ENCODE data around the gene NELFA. TPM values are rescaled to one million over a fixed set of nuclear protein-coding genes. Genes with fewer than 3 reads are reported as not detected.

NELFA gene
- total RNA-seq, 4 donors from 2014 or later, result 23.2 to 41.5 (median 35.5) TPM

DNA sequence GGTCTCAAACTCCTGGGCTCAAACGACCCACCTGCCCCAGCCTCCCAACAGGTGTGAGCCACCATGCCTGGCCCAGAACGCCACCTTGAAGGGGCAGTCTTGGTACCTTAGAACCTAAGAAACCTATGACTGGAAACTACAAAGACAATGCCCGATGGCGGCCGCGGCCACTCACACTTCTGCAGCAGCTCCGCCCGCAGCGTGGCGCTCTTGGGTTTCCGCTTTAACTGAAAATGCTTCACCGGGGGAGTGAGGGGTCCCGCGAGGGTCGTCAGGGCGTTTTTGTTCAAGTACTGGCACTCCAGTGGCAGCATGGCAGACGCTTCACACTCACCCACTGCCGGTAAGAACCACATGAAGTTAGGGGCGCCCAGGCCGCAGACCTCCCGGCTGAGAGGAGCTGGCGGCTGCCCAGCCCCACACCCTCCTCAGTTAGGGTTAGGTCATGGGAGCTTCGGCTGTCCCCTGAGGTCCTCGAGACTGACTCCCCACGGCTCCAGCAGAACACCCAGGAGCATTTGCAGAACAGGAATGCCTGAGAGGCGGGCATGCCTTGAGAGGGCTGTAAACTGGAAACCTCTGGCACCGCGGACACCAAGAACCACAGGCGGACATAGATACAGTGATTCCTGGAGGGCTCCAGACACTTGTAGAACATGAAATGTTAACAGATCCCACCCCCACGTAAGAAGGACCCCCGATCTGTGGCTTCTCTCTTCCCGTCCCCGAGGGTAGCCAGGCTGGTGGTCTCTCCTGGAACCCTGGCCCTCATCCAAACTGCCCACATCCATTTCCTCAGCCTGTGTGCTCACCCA is 19.0 kb downstream of the NELFA start:
- Histone ChIP-seq H3K4me1 (peaks cover 11% of the 10 kb centered on the region), H3K9me3 (no peaks in the 10 kb centered on the region), H3K4me3 (no peak overlapping the region), H3K27me3 (no peaks in the 10 kb centered on the region), H3K27ac (no peak overlapping the region), H3K36me3 (peaks cover 62% of the 10 kb centered on the region)
- TF ChIP-seq EP300 (IDR thresholded peaks at IDR 0.05), result no peak
- no peak for TF ChIP-seq POLR2AphosphoS5 (IDR thresholded peaks at IDR 0.05)
- DNase-seq (ENCODE audit: low spot score in 2 of 2), result peak in 1 of 2 donors; percentile 75
- 96% methylated on average over 8 of the region's 33 CpGs for WGBS

DNA sequence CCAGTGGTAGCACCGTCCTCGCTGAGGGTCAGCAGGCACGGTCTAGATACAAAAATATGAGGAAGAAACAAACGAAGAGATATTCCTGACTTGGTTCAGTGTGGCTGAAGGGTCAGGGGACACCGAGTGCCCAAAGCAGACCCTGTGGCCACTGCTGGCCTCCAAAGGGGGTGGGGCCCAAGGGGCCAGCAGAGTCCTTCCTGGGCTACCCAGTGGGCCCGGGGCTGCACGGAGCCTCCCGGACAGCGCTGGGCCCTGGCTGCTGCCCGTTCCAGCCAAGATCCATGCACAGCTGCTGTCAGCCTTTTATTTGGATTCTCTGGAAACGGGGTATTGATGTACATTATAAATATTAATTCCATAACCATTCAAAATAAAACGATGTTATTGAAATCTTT is 20.4 kb downstream of the NELFA start:
- H3K36me3 ChIP-seq, result peaks cover 76% of the 10 kb centered on the region
- H3K27ac ChIP-seq, result no peak overlapping the region
- DNase-seq (ENCODE audit: low spot score in 2 of 2), result peak in 1 of 2 donors; percentile 37
- 92% methylated on average over 12 of the region's 12 CpGs for WGBS
- H3K4me1 ChIP-seq, result peaks cover 11% of the 10 kb centered on the region
- no peaks in the 10 kb centered on the region for H3K27me3 ChIP-seq
- TF ChIP-seq EP300 (IDR thresholded peaks at IDR 0.05), result no peak
- TF ChIP-seq POLR2AphosphoS5 (IDR thresholded peaks at IDR 0.05), result no peak
- TF ChIP-seq, protein P1, sequence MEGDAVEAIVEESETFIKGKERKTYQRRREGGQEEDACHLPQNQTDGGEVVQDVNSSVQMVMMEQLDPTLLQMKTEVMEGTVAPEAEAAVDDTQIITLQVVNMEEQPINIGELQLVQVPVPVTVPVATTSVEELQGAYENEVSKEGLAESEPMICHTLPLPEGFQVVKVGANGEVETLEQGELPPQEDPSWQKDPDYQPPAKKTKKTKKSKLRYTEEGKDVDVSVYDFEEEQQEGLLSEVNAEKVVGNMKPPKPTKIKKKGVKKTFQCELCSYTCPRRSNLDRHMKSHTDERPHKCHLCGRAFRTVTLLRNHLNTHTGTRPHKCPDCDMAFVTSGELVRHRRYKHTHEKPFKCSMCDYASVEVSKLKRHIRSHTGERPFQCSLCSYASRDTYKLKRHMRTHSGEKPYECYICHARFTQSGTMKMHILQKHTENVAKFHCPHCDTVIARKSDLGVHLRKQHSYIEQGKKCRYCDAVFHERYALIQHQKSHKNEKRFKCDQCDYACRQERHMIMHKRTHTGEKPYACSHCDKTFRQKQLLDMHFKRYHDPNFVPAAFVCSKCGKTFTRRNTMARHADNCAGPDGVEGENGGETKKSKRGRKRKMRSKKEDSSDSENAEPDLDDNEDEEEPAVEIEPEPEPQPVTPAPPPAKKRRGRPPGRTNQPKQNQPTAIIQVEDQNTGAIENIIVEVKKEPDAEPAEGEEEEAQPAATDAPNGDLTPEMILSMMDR (IDR thresholded peaks at IDR 0.05), result no peak
- no peak for TF ChIP-seq POLR2A (IDR thresholded peaks at IDR 0.05)
- H3K4me3 ChIP-seq, result no peak overlapping the region
- H3K9me3 ChIP-seq, result no peaks in the 10 kb centered on the region

DNA sequence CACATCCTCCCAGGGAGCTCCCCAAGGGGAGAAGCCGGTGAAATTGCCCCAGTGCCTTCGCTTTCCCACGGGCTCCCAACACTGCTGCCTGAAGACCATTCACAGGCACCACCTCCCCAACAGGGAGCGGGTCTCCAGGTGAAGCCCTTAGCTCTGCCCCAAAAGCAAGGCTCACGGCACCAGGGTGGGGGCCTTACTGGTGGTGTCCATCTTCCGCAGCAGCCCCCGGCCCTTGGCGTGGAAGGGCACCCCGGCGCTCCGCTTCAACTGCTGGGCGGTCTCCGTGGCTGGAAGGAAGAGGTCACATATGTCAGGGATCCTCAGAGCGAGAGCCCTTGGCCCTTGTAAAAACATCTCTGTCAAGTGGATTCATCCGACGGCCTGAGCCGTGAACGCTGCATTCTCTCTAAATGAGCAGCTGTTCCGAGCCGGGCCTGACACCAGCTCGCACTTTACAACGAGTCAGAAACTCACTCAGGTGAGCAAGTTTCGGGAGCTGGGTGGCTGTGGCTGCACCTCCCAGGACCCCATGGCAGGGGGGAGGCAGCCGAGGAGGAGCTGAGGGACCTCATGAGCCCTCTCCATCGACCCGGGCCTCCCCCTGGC is 20.9 kb downstream of the NELFA start:
- H3K4me3 ChIP-seq, result no peak overlapping the region
- H3K9me3 ChIP-seq, result no peaks in the 10 kb centered on the region
- H3K27ac ChIP-seq, result no peak overlapping the region
- peaks cover 9% of the 10 kb centered on the region for H3K4me1 ChIP-seq
- TF ChIP-seq POLR2AphosphoS5 (IDR thresholded peaks at IDR 0.05) (no peak), EP300 (IDR thresholded peaks at IDR 0.05) (no peak)
- TF ChIP-seq, protein P1 (IDR thresholded peaks at IDR 0.05), result no peak
- H3K27me3 ChIP-seq, result no peaks in the 10 kb centered on the region
- peaks cover 81% of the 10 kb centered on the region for H3K36me3 ChIP-seq
- peak in 1 of 2 donors; percentile 75 for DNase-seq (ENCODE audit: low spot score in 2 of 2)
- 93% methylated on average over 17 of the region's 26 CpGs for WGBS

DNA sequence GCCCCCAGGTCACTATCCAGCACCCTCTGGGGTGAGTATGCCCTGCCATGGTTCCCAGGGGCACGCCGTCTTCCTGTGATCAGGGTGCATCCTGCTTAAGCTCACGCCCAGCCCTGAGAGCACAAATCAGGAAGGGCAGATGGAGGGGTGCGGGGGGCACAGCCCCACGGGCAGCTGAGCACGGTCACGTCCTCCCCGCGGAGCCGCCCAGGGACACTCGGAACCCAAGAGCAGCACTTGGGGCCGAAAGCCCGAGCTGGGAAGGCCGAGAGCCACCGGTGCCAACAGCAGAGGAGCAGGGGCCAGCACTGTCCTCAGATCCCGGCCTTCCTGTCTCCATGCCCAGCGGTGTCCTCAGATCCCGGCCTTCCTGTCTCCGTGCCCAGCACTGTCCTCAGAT is 21.5 kb downstream of the NELFA start:
- Histone ChIP-seq H3K27ac (no peak overlapping the region), H3K9me3 (no peaks in the 10 kb centered on the region), H3K4me1 (peaks cover 6% of the 10 kb centered on the region), H3K36me3 (peaks cover 87% of the 10 kb centered on the region), H3K27me3 (no peaks in the 10 kb centered on the region), H3K4me3 (no peak overlapping the region)
- no peak for DNase-seq (ENCODE audit: low spot score in 2 of 2)
- WGBS, result 97% methylated on average over 15 of the region's 19 CpGs
- TF ChIP-seq POLR2A (IDR thresholded peaks at IDR 0.05) (no peak), POLR2AphosphoS5 (IDR thresholded peaks at IDR 0.05) (no peak), EP300 (IDR thresholded peaks at IDR 0.05) (no peak)
- TF ChIP-seq, protein P1 (IDR thresholded peaks at IDR 0.05), result no peak

DNA sequence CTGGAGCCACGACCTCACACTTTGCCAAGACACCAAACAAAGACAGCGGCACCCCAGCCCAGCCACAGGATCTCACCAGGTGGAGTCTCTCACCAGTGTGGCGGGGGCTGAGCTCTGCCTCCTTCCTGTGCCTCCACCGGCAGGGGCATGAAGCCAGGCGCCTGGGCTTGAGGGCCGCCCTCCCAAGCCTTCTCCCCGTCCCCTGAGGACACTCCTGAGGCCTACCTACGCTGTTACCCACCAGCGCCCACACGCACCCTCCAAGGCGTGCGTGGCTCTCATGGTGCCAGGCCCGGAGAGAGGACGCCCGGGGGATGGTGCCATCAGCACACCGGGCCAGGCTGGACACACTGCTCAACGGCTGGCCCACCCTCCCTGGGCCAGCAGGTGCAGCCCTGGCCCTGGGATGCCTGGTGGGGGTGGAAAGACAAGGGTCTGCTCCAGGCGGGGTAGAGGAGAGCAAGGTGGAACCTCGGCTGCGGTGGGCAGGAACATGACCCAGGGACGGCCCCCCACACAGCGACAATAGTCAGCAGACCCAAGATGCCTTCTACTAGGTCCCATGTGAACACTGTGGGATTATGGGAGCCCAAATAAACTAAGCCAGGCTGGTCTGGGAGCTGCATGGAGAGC is 22.1 kb downstream of the NELFA start:
- 89% methylated on average over 15 of the region's 22 CpGs for WGBS

More for the DNA sequence above, 22.1 kb downstream of the NELFA start:
- no peak for TF ChIP-seq POLR2A (IDR thresholded peaks at IDR 0.05)
- no peak for TF ChIP-seq EP300 (IDR thresholded peaks at IDR 0.05)
- TF ChIP-seq POLR2AphosphoS5 (IDR thresholded peaks at IDR 0.05), result no peak
- TF ChIP-seq, protein P1 (IDR thresholded peaks at IDR 0.05), result no peak
- Histone ChIP-seq H3K4me1 (no peaks in the 10 kb centered on the region), H3K27ac (no peak overlapping the region), H3K4me3 (no peak overlapping the region), H3K9me3 (no peaks in the 10 kb centered on the region), H3K36me3 (peaks cover 89% of the 10 kb centered on the region), H3K27me3 (no peaks in the 10 kb centered on the region)
- DNase-seq (ENCODE audit: low spot score in 2 of 2), result peak in 1 of 2 donors; percentile 48
